RCC 7860 (cell line): Measurements from ENCODE around the gene KPNA2.

Source experiments
- DNase-seq: peaks from one replicate; pipeline ENCODE4 v3.0.0-alpha.2; 2015; ENCODE audit warnings: low spot score
- FAIRE-seq: peaks from 2 replicates; lab custom pipeline; 2012; peaks lifted over from hg19 to GRCh38; lab: Jason Lieb, UNC

Gene KPNA2

GRCh38 chr17:68095205-68095811 lies 59.8 kb downstream of the KPNA2 start:
- FAIRE-seq (no peak), DNase-seq (no peak)

DNA sequence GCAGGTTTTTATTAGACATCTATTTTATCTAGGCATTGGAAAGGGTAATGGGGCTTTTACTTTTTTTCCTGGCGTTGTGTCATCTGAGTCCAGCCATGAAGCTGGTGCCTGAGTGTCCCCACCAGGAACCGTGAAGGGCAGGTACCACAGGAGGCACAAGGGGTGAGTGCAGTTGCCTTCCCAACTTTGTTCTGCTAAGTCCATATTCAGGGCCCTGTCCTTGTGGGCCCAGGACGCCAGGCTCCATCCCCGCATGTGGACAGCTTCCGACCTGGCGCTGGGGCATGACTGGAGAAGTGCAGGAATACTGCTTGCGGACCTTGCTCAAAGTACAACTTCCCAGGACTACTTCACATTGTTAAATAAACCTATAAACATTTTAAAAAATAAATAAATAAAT lies 60.6 kb downstream of the KPNA2 start:
- FAIRE-seq = no peak

More for the DNA sequence above, 60.6 kb downstream of the KPNA2 start:
- DNase-seq = no peak
